GM12801 (cell line): ENCODE results near the gene ACSM6.

Experiments used
- TF ChIP-seq, protein P1 (sequence below): IDR thresholded peaks from one replicate; pipeline ENCODE4 v1.5.1; 2011; ENCODE audit warnings: control low read depth; ENCODE audit not compliant: insufficient read length; ENCODE audit errors: extremely low read depth

ACSM6 gene

DNA sequence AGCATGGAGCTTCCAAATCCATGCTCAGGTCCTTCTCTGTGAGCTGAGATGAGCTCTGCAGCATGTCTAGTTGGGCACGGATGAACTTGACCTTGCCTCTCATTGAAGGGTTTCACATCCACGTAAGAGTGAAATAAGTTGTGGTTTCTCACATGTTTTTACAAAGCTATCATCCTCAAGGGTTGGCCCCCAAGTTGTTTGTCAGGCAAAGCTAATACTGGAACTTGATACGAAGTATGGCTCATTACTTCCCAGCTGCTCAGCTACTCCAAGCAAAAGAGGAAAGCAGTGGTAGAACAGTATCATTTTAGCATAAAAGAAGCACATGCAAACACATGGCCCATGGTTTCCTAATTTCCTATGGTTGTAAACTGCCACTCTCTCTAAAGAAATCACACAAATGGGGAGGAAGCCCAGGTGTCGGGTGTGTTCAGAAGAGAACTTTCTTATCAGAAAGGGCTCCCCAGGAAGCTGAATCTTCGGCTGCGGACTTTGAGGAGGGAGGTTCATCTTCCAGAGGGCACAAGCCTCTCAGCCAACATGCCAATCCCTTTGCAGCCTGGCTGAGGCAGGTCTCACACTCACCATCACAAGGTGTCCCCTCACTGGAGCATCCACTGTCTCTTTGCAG lies 51.5 kb downstream of the ACSM6 start:
- TF ChIP-seq, protein P1, sequence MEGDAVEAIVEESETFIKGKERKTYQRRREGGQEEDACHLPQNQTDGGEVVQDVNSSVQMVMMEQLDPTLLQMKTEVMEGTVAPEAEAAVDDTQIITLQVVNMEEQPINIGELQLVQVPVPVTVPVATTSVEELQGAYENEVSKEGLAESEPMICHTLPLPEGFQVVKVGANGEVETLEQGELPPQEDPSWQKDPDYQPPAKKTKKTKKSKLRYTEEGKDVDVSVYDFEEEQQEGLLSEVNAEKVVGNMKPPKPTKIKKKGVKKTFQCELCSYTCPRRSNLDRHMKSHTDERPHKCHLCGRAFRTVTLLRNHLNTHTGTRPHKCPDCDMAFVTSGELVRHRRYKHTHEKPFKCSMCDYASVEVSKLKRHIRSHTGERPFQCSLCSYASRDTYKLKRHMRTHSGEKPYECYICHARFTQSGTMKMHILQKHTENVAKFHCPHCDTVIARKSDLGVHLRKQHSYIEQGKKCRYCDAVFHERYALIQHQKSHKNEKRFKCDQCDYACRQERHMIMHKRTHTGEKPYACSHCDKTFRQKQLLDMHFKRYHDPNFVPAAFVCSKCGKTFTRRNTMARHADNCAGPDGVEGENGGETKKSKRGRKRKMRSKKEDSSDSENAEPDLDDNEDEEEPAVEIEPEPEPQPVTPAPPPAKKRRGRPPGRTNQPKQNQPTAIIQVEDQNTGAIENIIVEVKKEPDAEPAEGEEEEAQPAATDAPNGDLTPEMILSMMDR, result no peak

DNA sequence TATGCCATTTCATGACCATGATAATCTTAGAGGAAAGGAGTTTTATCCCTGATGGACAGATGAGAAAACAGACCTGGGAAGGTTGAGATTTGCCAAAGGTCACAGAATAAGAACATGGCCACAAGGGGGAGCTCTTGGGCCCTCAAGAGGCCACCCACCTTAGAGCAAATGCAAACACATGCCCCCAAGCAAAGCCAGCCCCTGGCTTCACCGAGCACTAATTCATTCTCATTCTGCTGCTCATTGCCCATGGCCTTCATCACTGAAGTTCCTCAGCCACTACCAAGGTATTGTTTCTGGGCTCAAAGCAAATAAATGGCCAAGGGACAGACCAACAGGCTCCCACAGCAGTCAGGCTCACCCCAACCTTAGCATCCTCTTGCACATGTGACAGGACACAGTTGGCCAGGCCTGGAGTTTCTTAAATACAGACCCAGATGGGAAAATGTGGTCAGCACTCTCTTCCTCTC lies 52.6 kb downstream of the ACSM6 start:
- TF ChIP-seq, protein P1, result peak; percentile 38

GRCh38 chr10:95247200-95247880 lies 53.3 kb downstream of the ACSM6 start:
- TF ChIP-seq, protein P1, result no peak

DNA sequence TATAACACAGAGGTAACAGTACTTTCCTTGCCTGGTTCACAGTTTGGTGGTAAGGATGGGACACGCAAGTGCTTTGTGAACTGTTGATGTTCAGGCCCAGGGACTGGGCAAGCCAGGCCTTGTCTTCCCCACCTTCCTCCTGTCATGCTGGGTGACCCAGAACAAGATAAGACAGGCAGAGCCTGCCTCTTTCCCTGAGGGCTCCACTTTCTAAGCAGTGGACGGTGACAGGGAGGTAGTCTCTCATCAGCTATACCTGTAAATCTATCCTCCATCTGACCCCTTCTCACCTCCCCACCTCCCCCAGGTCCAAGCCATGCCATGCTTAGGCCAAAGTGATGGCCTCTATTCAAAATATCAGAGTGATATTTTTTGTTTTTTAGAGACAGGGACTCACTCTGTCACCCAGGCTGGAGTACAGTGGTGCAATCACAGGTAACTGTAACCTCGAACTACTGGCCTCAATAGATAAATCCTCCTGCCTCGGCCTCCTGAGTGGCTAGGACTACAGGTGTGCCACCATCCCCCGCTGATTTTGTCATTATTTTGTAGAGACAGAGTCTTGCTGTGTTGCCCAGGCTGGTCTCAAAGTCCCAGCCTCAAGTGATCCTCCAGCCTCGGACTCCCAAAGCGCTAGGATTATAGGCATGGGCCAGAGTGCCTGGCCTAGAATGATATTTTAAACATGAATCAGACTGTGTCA lies 54.0 kb downstream of the ACSM6 start:
- TF ChIP-seq, protein P1, result no peak

GRCh38 chr10:95248989-95249388 lies 55.0 kb downstream of the ACSM6 start:
- TF ChIP-seq, protein P1, result no peak

- TF ChIP-seq, protein P1, result no peak
Measured at GRCh38 chr10:95249467-95249866, 55.4 kb downstream of the ACSM6 start.

GRCh38 chr10:95250856-95251255 lies 56.8 kb downstream of the ACSM6 start:
- TF ChIP-seq, protein P1, result no peak
